Mucosa of rectum (tissue), 2 donors: ENCODE data around the gene FANCF.
A peak's percentile ranks its signal among the peaks of the same experiment; 100 is the strongest.

Experiments used
- H3K27ac ChIP-seq, 2 donors: one replicate each; pipeline ENCODE4 v1.7.0; 2013; ENCODE audit warnings: inconsistent platforms in 2 of 2, low read depth in 2 of 2, low read length in 2 of 2
- H3K27me3 ChIP-seq, 2 donors: one replicate each; pipeline ENCODE4 v1.7.0; 2013; ENCODE audit warnings: low read length in 2 of 2; ENCODE audit not compliant: control insufficient read depth in 2 of 2, insufficient read depth in 2 of 2
- H3K36me3 ChIP-seq, 2 donors: one replicate each; pipeline ENCODE4 v1.7.0; 2013; ENCODE audit warnings: low read length in 2 of 2; ENCODE audit not compliant: control insufficient read depth in 2 of 2, insufficient read depth in 2 of 2
- H3K4me1 ChIP-seq, 2 donors: one replicate each; pipeline ENCODE4 v1.7.0; 2013; ENCODE audit warnings: low read length in 2 of 2, mild to moderate bottlenecking in 1 of 2; ENCODE audit not compliant: control insufficient read depth in 2 of 2, insufficient read depth in 2 of 2
- H3K4me3 ChIP-seq, 2 donors: one replicate each; pipeline ENCODE4 v1.7.0; 2013; ENCODE audit warnings: low read length in 2 of 2
- H3K9ac ChIP-seq, 2 donors: one replicate each; pipeline ENCODE4 v1.7.0; 2013; ENCODE audit warnings: low read length in 2 of 2, low read depth in 1 of 2, mild to moderate bottlenecking in 1 of 2
- H3K9me3 ChIP-seq, 2 donors: one replicate each; pipeline ENCODE4 v1.7.0; 2013; ENCODE audit warnings: low read length in 2 of 2; ENCODE audit not compliant: control insufficient read depth in 2 of 2
- donor health status: healthy.
- donor health status: Normal muscosa, but diverticular disease.

Gene FANCF, protein sequence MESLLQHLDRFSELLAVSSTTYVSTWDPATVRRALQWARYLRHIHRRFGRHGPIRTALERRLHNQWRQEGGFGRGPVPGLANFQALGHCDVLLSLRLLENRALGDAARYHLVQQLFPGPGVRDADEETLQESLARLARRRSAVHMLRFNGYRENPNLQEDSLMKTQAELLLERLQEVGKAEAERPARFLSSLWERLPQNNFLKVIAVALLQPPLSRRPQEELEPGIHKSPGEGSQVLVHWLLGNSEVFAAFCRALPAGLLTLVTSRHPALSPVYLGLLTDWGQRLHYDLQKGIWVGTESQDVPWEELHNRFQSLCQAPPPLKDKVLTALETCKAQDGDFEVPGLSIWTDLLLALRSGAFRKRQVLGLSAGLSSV

DNA sequence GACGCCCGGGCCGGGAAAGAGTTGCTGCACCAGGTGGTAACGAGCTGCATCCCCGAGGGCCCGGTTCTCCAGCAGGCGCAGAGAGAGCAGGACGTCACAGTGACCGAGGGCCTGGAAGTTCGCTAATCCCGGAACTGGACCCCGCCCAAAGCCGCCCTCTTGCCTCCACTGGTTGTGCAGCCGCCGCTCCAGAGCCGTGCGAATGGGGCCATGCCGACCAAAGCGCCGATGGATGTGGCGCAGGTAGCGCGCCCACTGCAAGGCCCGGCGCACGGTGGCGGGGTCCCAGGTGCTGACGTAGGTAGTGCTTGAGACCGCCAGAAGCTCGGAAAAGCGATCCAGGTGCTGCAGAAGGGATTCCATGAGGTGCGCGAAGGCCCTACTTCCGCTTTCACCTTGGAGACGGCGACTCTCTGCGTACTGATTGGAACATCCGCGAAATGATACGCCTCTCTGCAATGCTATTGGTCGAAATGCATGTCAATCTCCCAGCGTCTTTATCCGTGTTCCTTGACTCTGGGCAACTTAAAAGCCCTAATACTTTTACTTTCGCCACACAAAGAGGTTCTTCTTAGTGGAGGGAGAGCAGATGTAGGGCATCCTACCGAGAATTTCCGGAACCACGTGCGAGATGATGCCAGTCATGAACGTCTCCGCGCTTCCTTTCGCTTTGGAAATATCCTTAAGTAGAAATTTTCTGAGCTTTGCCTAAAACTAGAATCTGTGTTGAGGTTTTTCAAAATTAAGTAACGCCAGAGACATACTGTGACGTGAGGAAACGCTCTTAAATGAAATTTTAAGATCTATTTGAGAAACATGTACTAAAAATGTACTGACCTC lies at the start of gene FANCF:
TSS of gene FANCF (minus strand) at position 376 of the 840 bp plus-strand sequence. CDS start at position 363, 13 bp downstream.
- Histone ChIP-seq H3K36me3 (no peaks in the 10 kb centered on the region), H3K9me3 (no peaks in the 10 kb centered on the region), H3K4me1 (peaks cover 6 to 8% of the 10 kb centered on the region in 2 donors), H3K4me3 (peak within 1 kb of the TSS; percentile 94 to 99), H3K27me3 (no peaks in the 10 kb centered on the region), H3K27ac (peak within 1 kb of the TSS; percentile 93 to 96), H3K9ac (peak within 1 kb of the TSS; percentile 86 to 92)

DNA sequence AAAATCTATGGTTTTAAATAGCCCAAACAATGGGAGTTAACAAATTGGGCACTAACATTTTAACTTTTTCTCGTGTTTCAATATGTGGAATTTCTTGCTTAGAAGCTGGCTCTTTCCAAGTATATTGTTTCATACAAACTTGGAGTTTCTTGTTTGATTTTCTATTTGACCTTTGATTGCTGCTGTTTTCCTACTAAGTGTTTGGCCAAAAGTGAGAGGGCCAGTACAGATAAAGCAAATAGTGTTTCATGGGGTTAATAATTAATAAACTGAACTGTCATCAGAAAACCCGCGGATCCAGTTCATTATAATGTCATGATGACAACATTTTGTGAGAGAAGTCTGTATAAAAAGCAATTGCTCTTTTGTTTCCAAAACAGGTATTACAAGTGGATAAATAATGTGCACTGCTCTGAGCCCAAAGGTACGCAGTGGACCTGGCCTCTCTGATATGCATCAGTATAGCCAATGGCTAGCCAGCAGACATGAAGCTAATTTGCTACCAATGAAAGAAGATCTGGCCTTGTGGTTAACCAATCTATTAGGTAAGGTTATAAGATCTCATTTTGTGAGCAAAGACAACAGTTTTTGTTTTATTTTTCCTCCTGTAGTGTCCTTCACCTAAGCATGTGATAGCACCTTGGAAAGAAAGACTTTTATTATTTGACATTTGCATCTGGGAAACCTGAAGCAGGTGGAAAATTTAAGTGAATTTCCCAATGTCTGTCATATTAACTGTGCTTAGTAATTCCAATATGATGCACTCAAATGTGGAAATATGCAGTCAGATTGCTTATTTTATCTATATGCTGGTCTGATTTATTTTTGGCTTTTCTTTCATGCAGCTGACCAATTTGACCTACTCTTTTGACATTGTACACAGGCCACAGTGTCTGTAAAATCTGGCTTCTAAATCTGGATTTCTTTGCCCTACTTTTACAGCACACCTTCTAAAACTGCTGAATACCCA lies 49.1 kb upstream of the FANCF start:
- Histone ChIP-seq H3K4me1 (peaks cover 0 to 3% of the 10 kb centered on the region in 2 donors), H3K27me3 (peaks cover 0 to 3% of the 10 kb centered on the region in 2 donors), H3K4me3 (no peak overlapping the region), H3K36me3 (no peaks in the 10 kb centered on the region), H3K27ac (no peak overlapping the region), H3K9me3 (no peaks in the 10 kb centered on the region), H3K9ac (no peak overlapping the region)

DNA sequence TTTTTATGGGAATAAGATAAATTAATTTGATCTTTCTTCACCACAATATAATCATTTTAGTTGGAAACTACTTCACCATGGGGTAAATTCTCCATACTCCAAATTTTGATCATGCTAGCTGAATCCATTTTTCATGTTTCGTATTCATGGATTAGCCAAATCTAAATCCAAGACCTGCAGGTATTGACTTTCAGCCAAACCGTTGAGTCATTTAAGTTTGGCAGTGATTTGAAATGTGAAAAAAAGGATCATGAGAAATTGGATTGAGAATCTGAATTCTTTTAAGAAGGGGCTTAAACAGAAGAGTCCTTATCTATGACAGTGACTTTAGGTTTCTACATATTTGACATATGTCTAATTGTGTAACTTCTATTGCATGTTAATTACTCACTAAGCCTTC lies 46.1 kb upstream of the FANCF start:
- Histone ChIP-seq H3K4me3 (no peak overlapping the region), H3K27ac (no peak overlapping the region), H3K27me3 (peaks cover 7 to 16% of the 10 kb centered on the region in 2 donors), H3K4me1 (peaks cover 0 to 3% of the 10 kb centered on the region in 2 donors), H3K9me3 (no peaks in the 10 kb centered on the region), H3K36me3 (no peaks in the 10 kb centered on the region), H3K9ac (no peak overlapping the region)

DNA sequence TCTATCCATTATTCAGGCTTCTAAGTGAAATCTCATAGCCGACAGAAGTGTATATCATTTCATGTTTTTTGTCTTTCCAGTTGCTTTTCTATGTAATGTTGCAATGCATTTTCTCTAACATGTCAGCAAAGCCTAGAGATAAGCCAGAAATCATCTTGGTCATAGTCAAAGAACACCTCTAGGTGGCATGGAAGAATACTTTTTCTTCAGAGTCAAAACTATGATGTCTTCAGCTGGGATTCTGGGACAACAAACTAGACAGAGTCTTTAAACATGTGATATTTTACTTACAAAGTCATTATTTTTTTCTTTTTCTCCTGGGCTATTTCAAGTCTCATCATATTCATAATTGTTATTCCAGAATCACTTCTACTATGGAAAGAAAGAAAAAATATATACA lies 45.2 kb upstream of the FANCF start:
- Histone ChIP-seq H3K9ac (no peak overlapping the region), H3K9me3 (no peaks in the 10 kb centered on the region), H3K27me3 (peaks cover 13 to 23% of the 10 kb centered on the region in 2 donors), H3K4me1 (peaks cover 0 to 3% of the 10 kb centered on the region in 2 donors), H3K4me3 (no peak overlapping the region), H3K27ac (no peak overlapping the region), H3K36me3 (no peaks in the 10 kb centered on the region)

DNA sequence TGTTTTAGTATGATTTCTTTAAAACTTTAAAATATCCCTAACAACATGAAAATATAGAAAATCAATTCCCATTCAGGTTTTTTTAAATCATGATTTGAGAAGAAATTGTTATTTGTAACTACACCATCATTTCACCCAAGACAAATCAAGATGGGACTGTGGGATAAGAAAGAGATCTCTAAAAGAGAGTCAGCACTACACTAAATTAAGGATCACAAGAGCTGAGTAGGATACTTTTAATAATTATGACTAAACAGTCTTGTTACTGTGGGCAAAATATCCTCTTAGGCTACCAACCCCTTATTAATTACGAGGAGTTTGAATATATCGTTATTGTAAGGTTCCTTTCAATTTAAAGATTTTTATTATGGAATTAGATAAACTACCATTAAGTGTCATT lies 43.7 kb upstream of the FANCF start:
- Histone ChIP-seq H3K27me3 (peaks cover 18 to 25% of the 10 kb centered on the region in 2 donors), H3K4me3 (no peak overlapping the region), H3K9ac (no peak overlapping the region)

DNA sequence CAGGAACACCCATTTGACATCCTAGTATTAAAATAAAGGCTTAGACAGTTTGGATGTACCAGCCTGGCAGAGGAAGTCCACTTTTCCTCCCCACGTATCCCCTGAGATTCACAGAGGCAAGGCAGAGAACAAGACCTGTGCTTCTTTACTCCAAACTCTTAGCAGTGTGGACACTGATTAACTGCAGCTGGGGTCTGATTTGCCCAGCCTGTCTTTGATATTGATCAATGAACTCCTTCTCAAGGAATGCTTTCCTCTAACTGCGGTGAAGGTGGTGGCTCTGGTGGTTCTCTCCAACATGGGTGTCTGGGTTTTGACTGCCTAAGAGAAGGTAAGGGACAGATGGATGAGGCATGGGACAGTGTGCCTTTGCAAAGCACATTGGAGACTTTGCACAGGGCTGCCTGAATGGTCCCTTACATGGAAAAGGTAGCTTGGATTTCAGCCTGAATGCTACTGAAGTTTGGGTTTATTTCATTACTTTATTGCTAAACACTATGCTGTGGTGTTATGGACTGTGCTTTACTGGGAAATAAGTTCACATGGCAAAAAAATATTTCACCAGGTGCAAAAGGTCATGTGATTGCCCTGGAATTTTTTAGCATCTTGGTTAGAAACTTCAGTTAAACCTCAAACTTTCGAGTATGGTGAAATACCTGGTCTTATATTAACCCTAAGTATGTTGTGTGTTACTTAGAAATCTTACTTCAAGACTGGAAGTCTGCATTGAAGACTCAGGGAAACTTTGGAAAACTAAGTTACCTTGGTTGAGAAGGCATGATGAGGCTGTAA lies 42.6 kb upstream of the FANCF start:
- H3K4me3 ChIP-seq, result no peak overlapping the region
- H3K4me1 ChIP-seq, result no peaks in the 10 kb centered on the region
- no peak overlapping the region for H3K9ac ChIP-seq
- no peak overlapping the region for H3K27ac ChIP-seq
- H3K36me3 ChIP-seq, result no peaks in the 10 kb centered on the region
- H3K27me3 ChIP-seq, result peaks cover 18 to 25% of the 10 kb centered on the region in 2 donors
- no peaks in the 10 kb centered on the region for H3K9me3 ChIP-seq

More for the DNA sequence above, 43.7 kb upstream of the FANCF start:
- H3K27ac ChIP-seq, result no peak overlapping the region
- H3K9me3 ChIP-seq, result no peaks in the 10 kb centered on the region
- H3K36me3 ChIP-seq, result no peaks in the 10 kb centered on the region
- H3K4me1 ChIP-seq, result no peaks in the 10 kb centered on the region

DNA sequence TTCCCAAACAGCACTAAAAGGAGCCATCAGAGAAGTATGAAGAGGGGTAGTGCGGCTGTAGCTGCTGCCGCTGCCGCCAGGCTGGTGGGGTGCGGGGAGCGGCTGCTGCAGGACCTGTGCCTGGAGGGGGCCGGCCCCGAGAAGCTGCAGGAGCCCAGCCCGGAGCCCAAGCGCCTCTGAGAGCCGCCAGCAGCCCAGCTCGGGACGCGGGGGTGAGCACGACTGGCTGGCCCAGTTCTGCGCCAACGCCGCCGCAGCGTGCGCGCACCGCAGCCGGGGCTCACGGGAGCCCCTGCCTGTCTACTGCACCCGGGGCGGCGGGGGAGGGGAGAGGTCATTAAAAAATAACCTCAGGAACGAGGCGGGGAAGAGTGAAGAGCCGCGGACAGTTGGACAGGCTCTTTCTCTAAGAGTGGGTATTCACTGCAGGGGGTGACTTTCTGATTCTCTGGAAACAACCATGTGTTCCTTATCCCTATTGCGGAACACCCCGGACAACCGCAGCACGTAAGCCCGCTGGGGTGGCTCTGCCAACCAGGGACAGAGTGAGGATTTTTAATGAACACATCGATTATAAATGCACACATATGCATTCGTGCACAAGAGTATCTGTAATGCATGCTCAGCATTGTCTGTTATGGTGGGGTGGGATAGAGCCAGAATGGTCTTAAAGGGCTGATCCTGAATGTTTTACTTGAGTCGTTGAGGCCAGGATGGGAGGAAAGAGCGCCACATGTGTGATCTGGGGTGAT lies 41.2 kb upstream of the FANCF start:
- no peak overlapping the region for H3K27ac ChIP-seq
- H3K27me3 ChIP-seq, result peaks cover 18 to 25% of the 10 kb centered on the region in 2 donors
- H3K9ac ChIP-seq, result no peak overlapping the region

DNA sequence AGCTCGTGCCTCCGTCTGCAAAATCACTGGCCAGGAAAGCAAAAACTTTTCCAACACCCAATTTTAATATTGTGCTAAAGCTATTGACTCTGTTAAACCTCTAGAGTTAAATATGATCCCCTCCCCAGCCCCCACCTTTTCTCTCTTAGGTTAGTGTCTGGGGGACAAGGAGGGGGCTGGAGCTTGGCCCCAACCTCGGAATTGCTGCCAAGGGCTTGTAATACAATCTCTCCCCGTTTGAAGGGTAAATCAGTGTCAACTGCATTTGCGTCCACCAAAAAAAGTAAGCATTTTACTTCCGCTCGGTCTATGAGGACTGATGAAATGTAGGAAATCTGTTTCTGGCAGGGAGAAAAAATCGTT lies 40.7 kb upstream of the FANCF start, which contains the start of gene GAS2:
TSS of gene GAS2 (plus strand) at position 287 of the 363 bp plus-strand sequence. CDS start 8,259 bp downstream, outside the sequence.
- Histone ChIP-seq H3K9me3 (no peaks in the 10 kb centered on the region), H3K27me3 (peaks cover 18 to 25% of the 10 kb centered on the region in 2 donors), H3K36me3 (no peaks in the 10 kb centered on the region), H3K9ac (no peak within 1 kb of the TSS), H3K4me3 (peak within 1 kb of the TSS; percentile 26 to 59), H3K27ac (no peak within 1 kb of the TSS), H3K4me1 (no peaks in the 10 kb centered on the region)

More for the DNA sequence above, 41.2 kb upstream of the FANCF start:
- Histone ChIP-seq H3K4me1 (no peaks in the 10 kb centered on the region), H3K9me3 (no peaks in the 10 kb centered on the region), H3K36me3 (no peaks in the 10 kb centered on the region), H3K4me3 (peak overlapping the region; percentile 26 to 59)
